ENCODE measurements around the gene NCLN.
"Not testable (repeated sequence)": the region's sequence is repeated elsewhere in the genome, so short reads cannot be mapped to it uniquely, and the experiment has no call there.

NCLN gene

GRCh38 chr19:3229346-3229743 lies 43.6 kb downstream of the NCLN start:
- DNase-seq: no peak

GRCh38 chr19:3229888-3230496 lies 44.3 kb downstream of the NCLN start:
- DNase-seq: no peak

- no peak for DNase-seq
Measured at GRCh38 chr19:3231288-3231687, 45.6 kb downstream of the NCLN start.

DNA sequence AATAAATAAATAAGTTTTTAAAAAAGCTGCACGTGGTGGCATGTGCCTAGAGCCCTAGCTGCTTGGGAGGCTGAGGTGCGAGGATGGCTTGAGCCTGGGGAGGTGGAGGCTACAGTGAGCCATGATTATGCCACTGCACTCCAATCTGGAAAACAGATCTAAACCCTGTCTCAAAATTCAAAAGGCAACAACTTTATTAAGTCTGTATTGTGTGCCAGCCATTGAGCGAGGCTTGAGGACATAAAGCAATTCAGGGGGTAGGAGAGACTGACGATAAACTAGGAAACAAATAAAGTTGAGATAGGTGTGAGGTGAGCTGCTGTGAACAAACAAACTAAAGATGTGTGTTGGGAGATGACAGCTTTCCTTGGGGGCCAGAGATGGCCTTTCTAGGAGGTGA lies 47.4 kb downstream of the NCLN start:
- no peak for DNase-seq

- DNase-seq: no peak
Measured at GRCh38 chr19:3233831-3234230, 48.1 kb downstream of the NCLN start.

DNA sequence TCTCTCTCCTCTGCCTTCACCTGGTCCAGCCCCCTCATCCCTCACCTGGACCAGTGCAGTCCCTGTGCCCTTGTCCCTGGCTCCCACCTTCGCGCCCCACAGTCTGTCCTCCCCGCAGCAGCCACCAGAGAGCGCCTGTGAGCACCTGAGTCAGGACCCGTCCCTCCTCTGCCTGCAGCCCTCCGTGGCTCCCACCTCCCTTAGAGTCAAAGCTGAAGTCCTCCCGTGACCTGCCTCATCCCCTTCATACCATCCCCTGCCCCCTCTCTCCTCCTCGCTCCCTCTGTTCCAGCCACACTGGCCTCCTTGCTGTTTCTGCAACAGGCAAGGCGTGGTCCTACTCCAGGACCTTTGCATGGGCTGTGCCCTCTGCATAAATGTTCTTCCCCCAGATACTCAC lies 49.1 kb downstream of the NCLN start:
- DNase-seq: no peak

- not testable (repeated sequence) for DNase-seq
Measured at GRCh38 chr19:3235604-3236003, 49.9 kb downstream of the NCLN start.

DNA sequence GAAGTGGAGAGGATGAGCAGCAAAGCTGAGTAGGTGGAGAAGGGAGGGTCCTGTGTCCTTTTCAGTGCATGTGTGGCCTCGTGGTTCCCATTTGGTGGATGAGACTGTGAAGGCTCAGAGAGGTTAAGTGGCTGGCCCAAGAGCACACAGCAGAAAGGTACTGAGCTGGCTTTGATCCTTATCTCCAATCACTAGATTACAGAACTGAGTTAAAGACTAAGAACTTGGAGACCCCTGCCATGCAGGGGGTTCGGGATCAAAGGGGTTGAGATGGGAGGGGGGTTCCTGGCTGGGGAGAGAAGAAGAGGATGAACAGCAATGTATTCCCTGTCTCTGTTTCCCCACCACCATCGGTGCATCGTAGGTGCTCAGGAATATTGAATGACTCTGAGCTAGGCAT lies 50.5 kb downstream of the NCLN start:
- no peak for DNase-seq

DNA sequence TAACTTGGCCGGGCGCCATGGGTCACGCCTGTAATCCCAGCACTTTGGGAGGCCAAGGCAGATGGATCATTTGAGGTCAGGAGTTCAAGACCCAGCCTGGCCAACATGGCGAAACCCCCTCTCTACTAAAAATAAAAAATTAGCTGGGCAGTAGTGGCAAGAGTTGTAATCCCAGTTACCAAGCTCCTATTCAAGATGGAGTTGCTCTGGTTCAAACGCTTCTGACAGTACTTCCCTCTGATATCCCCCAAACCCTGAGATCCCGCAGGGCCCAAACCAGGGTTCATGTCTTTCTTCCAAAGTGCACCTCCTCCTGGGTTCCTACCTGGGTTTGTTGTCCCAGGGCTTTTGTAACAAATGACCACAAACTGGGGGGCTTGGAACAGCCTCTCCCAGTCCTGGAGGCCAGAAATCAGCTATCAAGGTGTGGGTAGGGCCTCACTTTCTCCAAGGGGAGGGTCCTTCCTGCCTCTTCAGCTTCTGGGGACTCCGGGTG lies 52.4 kb downstream of the NCLN start:
- DNase-seq: no peak

- no peak for DNase-seq
Measured at GRCh38 chr19:3239367-3239766, 53.6 kb downstream of the NCLN start.

- no peak for DNase-seq
Measured at GRCh38 chr19:3243819-3244700, 58.3 kb downstream of the NCLN start.

GRCh38 chr19:3245050-3245449 lies 59.3 kb downstream of the NCLN start:
- DNase-seq: no peak

DNA sequence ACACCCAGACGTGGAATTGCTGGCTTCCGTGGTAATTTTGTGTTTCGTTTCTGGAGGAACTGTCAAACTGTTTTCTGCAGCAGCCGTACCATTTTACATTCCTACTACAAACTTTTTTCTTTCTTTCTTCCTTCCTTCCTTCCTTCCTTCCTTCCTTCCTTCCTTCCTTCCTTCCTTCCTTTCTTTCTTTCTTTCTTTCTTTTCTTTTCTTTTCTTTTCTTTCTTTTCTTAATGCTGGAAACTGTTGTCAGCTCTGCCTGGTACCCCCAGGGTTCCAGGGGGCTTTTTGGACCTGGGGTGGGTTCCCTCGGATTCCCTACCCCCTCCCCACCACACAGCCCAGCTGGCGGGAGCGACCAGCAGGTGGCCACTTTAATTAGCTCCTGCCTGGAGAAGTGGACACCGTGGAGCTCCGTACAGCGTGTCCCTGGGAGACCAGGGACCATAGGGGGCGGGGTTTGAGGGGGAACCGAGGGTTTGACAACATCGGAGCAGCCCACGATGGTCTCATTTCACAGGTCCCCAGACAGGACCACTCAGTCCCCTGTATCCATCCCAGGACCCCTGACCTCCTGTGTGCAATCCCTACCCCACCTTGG lies 63.1 kb downstream of the NCLN start:
- no peak for DNase-seq

DNA sequence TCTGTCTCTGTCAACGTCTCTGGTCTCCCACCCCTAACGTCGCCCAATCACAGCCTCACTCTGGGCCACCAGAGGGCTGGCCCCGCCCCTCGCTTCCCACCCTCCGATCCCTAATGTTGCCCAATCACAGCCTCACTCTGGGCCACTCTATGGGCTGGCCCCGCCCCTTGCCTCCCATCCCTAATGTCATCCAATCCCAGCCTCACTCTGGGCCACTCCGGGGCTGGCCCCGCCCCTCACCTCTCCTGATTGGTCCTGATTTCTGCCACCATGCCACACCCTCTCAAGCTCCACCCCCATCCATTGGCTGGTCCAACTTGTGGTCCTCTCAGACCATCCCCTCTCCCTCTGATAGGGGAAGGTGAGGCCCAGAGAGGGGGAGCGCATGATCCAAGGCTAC lies 63.7 kb downstream of the NCLN start:
- DNase-seq: no peak

- no peak for DNase-seq
Measured at GRCh38 chr19:3250675-3251074, 64.9 kb downstream of the NCLN start.

GRCh38 chr19:3251229-3251628 lies 65.5 kb downstream of the NCLN start:
- no peak for DNase-seq

DNA sequence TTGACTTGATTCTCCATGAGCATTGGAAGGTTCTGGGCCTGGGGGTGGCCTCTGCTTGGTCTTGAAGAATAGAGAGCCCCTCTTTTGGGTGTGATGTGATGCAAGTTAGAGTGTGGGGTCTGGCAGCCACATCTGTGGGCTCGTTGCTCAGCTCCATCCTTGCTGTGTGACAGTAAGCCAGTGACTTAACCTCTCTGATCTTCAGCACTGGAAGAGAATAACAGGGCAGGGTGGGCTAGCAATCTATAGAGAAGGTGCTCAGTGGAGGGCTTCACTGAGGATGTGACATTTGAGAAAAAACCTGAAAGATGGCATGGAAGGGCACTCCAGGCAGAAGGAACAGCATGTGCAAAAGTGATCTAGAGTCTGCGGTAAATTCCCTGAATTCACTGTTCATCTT lies 66.9 kb downstream of the NCLN start:
- DNase-seq: no peak

GRCh38 chr19:3253270-3253669 lies 67.5 kb downstream of the NCLN start:
- DNase-seq: no peak

DNA sequence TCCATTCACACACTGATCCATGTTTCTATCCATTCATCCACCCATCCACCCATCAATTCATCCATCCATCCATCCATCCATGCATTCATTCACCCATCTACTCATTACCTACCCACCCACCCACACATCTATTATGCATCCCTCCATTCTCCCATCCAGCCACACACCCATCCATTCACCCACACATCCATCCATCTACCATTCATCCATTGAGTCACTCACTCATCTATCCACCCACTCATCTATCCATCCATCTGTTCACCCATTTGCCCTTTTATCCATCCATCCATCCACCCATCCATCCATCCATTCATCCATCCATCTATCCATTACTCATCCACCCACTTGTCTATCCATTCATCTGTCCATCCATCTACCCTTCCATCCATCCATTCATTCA lies 68.8 kb downstream of the NCLN start:
- DNase-seq: no peak

- DNase-seq: no peak
Measured at GRCh38 chr19:3257071-3257470, 71.3 kb downstream of the NCLN start.

Data from amniotic stem cell (primary cell).